Mesothelial cell of epicardium (in vitro differentiated cells): ENCODE results near the gene ADD2. TPM values are rescaled to one million over a fixed set of nuclear protein-coding genes. Genes with fewer than 3 reads are reported as not detected.

Experiments used
- DNase-seq, 2 experiments: peaks; one replicate each; pipeline ENCODE4 v3.0.0; 2021; ENCODE audit warnings: low spot score in 2 of 2; ENCODE audit not compliant: unreplicated experiment in 2 of 2
- H3K27ac Mint-ChIP-seq: 2 replicates; pipeline ENCODE4 v1.8.0; 2021; ENCODE audit warnings: mixed read lengths
- H3K27me3 Mint-ChIP-seq: 2 replicates; pipeline ENCODE4 v1.8.0; 2021; ENCODE audit warnings: low read depth, mixed read lengths
- H3K36me3 Mint-ChIP-seq: 2 replicates; pipeline ENCODE4 v1.8.0; 2021; ENCODE audit warnings: mixed read lengths
- H3K4me1 Mint-ChIP-seq: 2 replicates; pipeline ENCODE4 v1.8.0; 2021; ENCODE audit warnings: mixed read lengths
- H3K4me3 Mint-ChIP-seq: 2 replicates; pipeline ENCODE4 v1.8.0; 2021; ENCODE audit warnings: mild to moderate bottlenecking, moderate library complexity, mixed read lengths
- H3K9me3 Mint-ChIP-seq: 2 replicates; pipeline ENCODE4 v1.8.0; 2021; ENCODE audit warnings: mixed read lengths
- CTCF ChIP-seq: fragments of 200-600 bp; sonication (generic); IDR thresholded peaks from one replicate; pipeline ENCODE4 v1.5.0; 2021; ENCODE audit warnings: antibody characterized with exemption; ENCODE audit not compliant: unreplicated experiment
- total RNA-seq: library from RNA; stranded (reverse); gene quantifications from 3 replicates; pipeline ENCODE4 v1.2.1, GENCODE V29; 2021

ADD2 gene
- total RNA-seq, 1 donor from 2014 or later, result 1.3 TPM

- Mint-ChIP-seq H3K4me3 (no peak overlapping the region), H3K9me3 (peaks cover 12% of the 10 kb centered on the region), H3K27me3 (peaks cover 69% of the 10 kb centered on the region), H3K36me3 (no peaks in the 10 kb centered on the region), H3K4me1 (no peaks in the 10 kb centered on the region), H3K27ac (no peak overlapping the region)
- TF ChIP-seq CTCF, result no peak
- no peak for DNase-seq
Measured at GRCh38 chr2:70651727-70652126, 116.3 kb downstream of the ADD2 start.

GRCh38 chr2:70651014-70651413 is 117.0 kb downstream of the ADD2 start:
- Mint-ChIP-seq H3K36me3 (no peaks in the 10 kb centered on the region), H3K4me1 (no peaks in the 10 kb centered on the region), H3K9me3 (peaks cover 12% of the 10 kb centered on the region)

GRCh38 chr2:70648961-70649360 is 119.0 kb downstream of the ADD2 start:
- H3K27me3 Mint-ChIP-seq, result peaks cover 41% of the 10 kb centered on the region
- H3K4me1 Mint-ChIP-seq, result no peaks in the 10 kb centered on the region
- H3K27ac Mint-ChIP-seq, result no peak overlapping the region
- no peak for DNase-seq
- no peak overlapping the region for H3K4me3 Mint-ChIP-seq
- no peaks in the 10 kb centered on the region for H3K36me3 Mint-ChIP-seq
- H3K9me3 Mint-ChIP-seq, result peaks cover 12% of the 10 kb centered on the region
- no peak for TF ChIP-seq CTCF

More at GRCh38 chr2:70651014-70651413, 117.0 kb downstream of the ADD2 start:
- no peak for DNase-seq
- Mint-ChIP-seq H3K4me3 (no peak overlapping the region), H3K27ac (no peak overlapping the region), H3K27me3 (peaks cover 62% of the 10 kb centered on the region)
- TF ChIP-seq CTCF, result no peak

GRCh38 chr2:70647873-70648481 is 120.0 kb downstream of the ADD2 start:
- Mint-ChIP-seq H3K27me3 (peaks cover 34% of the 10 kb centered on the region), H3K9me3 (peaks cover 12% of the 10 kb centered on the region), H3K27ac (no peak overlapping the region), H3K4me1 (no peaks in the 10 kb centered on the region), H3K4me3 (no peak overlapping the region), H3K36me3 (no peaks in the 10 kb centered on the region)
- peak; percentile 94 for TF ChIP-seq CTCF
- DNase-seq, result peak; percentile 45 to 85

GRCh38 chr2:70646420-70646818 is 121.6 kb downstream of the ADD2 start:
- Mint-ChIP-seq H3K36me3 (no peaks in the 10 kb centered on the region), H3K27ac (no peak overlapping the region), H3K4me3 (no peak overlapping the region), H3K9me3 (peaks cover 4% of the 10 kb centered on the region), H3K27me3 (peaks cover 24% of the 10 kb centered on the region), H3K4me1 (no peaks in the 10 kb centered on the region)
- no peak for DNase-seq
- no peak for TF ChIP-seq CTCF
